KMS-11 (cell line): ENCODE measurements around the gene PRKD1.

Experiments
- H2AFZ ChIP-seq: fragments of 200-600 bp; sonication (generic); 2 replicates; pipeline ENCODE4 v1.6.1; 2016; ENCODE audit warnings: antibody characterized with exemption, mixed run types, low read depth
- H3K27ac ChIP-seq: fragments of 200-600 bp; sonication (generic); 2 replicates; pipeline ENCODE4 v1.6.1; 2016; ENCODE audit warnings: mild to moderate bottlenecking, mixed run types
- H3K27me3 ChIP-seq: fragments of 200-600 bp; sonication (generic); 2 replicates; pipeline ENCODE4 v1.6.1; 2017; ENCODE audit warnings: mild to moderate bottlenecking, low read depth, mixed run types, moderate library complexity; ENCODE audit not compliant: insufficient read depth
- H3K36me3 ChIP-seq: fragments of 200-600 bp; sonication (generic); 2 replicates; pipeline ENCODE4 v1.6.1; 2017; ENCODE audit warnings: mild to moderate bottlenecking, mixed run types; ENCODE audit not compliant: insufficient read depth
- H3K4me1 ChIP-seq: fragments of 200-600 bp; sonication (generic); 2 replicates; pipeline ENCODE4 v1.6.1; 2016; ENCODE audit warnings: mild to moderate bottlenecking, low read depth, mixed run types; ENCODE audit not compliant: poor library complexity, severe bottlenecking
- H3K4me2 ChIP-seq: fragments of 200-600 bp; sonication (generic); 2 replicates; pipeline ENCODE4 v1.7.0; 2016; ENCODE audit warnings: mild to moderate bottlenecking, mixed run types
- H3K4me3 ChIP-seq: fragments of 200-600 bp; sonication (generic); IDR thresholded peaks from 2 replicates; pipeline ENCODE4 v1.6.1; 2017; ENCODE audit warnings: low read depth, low read length, mixed read lengths; ENCODE audit not compliant: insufficient read depth
- H3K79me2 ChIP-seq: fragments of 200-600 bp; sonication (generic); 2 replicates; pipeline ENCODE4 v1.6.1; 2016; ENCODE audit warnings: low read depth, mixed run types; ENCODE audit not compliant: insufficient read depth
- H3K9ac ChIP-seq: fragments of 200-600 bp; sonication (generic); 2 replicates; pipeline ENCODE4 v1.6.1; 2016; ENCODE audit warnings: mild to moderate bottlenecking, mixed run types
- H4K20me1 ChIP-seq: fragments of 200-600 bp; sonication (generic); 2 replicates; pipeline ENCODE4 v1.6.1; 2016; ENCODE audit warnings: mild to moderate bottlenecking, mixed run types; ENCODE audit not compliant: insufficient read depth
- TF ChIP-seq, protein P1 (sequence below): fragments of 200-600 bp; sonication (generic); conservative IDR thresholded peaks from 2 replicates; pipeline ENCODE4 v1.6.1; 2017; ENCODE audit warnings: low read depth, mild to moderate bottlenecking, antibody characterized with exemption, low read length, moderate library complexity, mixed read lengths

The PRKD1 gene

DNA sequence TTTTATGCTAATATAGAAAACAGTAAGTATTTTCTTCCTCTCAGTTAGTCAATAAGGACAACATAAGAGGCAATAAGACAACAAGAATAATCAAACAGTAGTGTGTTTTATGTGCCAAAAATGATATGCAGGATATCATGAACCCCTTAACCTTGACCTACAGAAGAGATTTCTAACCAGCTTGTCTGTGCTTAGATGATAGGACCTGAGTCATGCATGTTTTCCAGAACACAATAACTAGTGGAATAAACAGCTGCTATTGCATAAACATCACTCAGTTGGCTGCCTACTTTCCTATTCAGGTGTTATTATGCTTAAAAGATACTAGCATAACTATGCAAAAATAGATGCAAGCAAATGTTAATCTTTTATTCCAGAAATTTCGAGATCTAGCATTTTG is 282.5 kb downstream of the PRKD1 start:
- Histone ChIP-seq H3K36me3 (no peaks in the 10 kb centered on the region), H3K79me2 (no peaks in the 10 kb centered on the region), H2AFZ (no peak overlapping the region), H3K9ac (no peak overlapping the region), H3K27me3 (no peaks in the 10 kb centered on the region), H3K4me3 (no peak overlapping the region), H3K4me2 (no peak overlapping the region), H3K27ac (no peak overlapping the region), H3K4me1 (no peaks in the 10 kb centered on the region), H4K20me1 (no peaks in the 10 kb centered on the region)
- TF ChIP-seq, protein P1, sequence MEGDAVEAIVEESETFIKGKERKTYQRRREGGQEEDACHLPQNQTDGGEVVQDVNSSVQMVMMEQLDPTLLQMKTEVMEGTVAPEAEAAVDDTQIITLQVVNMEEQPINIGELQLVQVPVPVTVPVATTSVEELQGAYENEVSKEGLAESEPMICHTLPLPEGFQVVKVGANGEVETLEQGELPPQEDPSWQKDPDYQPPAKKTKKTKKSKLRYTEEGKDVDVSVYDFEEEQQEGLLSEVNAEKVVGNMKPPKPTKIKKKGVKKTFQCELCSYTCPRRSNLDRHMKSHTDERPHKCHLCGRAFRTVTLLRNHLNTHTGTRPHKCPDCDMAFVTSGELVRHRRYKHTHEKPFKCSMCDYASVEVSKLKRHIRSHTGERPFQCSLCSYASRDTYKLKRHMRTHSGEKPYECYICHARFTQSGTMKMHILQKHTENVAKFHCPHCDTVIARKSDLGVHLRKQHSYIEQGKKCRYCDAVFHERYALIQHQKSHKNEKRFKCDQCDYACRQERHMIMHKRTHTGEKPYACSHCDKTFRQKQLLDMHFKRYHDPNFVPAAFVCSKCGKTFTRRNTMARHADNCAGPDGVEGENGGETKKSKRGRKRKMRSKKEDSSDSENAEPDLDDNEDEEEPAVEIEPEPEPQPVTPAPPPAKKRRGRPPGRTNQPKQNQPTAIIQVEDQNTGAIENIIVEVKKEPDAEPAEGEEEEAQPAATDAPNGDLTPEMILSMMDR = no peak

DNA sequence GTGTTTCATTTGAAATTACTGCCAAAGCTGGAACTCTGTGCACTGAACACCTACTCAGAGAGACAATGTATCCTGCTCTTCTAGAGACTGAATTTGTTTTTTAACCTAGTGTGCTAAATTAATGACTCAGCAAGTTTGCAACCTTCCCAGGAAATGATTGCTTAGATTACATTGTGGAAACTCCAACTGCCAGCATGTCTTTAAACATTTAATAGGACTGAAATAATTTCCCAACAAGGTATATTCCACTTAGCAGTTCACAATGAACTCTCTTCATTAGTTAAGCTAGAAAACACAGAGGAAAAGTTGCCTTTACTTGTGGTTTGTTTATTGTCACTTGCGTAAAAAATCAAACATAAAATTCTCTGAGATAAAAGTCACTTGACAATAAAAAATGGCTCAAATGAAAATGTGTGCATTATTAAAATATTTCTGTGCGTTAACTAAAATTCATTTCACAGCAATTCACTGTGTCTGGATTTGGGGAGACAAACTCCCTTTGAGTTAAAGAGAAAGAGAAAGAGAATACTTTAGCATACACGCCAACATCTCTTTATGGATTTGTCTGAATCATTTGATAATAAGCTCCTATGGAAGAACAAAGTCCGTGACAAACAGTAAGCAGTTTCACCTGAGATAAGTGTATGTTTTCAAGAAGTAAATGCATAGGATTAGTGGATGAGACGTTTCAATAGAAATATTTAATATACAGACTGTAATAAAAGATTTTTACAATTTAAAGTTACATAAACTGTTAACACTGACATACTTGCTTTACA is 284.0 kb downstream of the PRKD1 start:
- Histone ChIP-seq H3K9ac (no peak overlapping the region), H3K79me2 (no peaks in the 10 kb centered on the region), H2AFZ (no peak overlapping the region), H3K4me3 (no peak overlapping the region), H3K36me3 (no peaks in the 10 kb centered on the region), H3K27ac (no peak overlapping the region), H3K4me2 (no peak overlapping the region), H3K4me1 (no peaks in the 10 kb centered on the region), H3K27me3 (no peaks in the 10 kb centered on the region), H4K20me1 (no peaks in the 10 kb centered on the region)
- TF ChIP-seq, protein P1 = no peak

DNA sequence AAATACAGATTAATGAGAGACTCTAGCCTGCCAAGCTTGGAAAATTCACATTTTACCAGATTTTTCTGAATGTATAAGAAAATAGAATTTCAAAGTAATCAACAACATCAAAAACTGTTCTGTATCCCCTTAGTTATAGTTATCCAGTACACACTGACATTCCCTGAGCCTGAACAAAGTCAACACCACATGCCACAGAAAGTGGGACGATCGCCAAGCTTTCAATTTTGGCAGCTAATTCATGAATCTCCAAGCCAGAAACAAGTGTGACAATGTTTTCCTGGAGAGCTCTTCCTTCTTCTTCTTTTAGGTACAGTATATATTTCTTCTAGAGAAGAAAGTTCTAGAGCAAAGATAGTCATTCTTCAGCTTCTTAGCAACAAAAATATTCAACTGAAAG is 290.2 kb downstream of the PRKD1 start:
- Histone ChIP-seq H3K36me3 (no peaks in the 10 kb centered on the region), H3K4me1 (no peaks in the 10 kb centered on the region), H3K27ac (no peak overlapping the region), H3K79me2 (no peaks in the 10 kb centered on the region), H3K4me2 (no peak overlapping the region), H3K9ac (no peak overlapping the region), H2AFZ (no peak overlapping the region), H3K27me3 (no peaks in the 10 kb centered on the region), H3K4me3 (no peak overlapping the region), H4K20me1 (no peaks in the 10 kb centered on the region)
- TF ChIP-seq, protein P1 = no peak

DNA sequence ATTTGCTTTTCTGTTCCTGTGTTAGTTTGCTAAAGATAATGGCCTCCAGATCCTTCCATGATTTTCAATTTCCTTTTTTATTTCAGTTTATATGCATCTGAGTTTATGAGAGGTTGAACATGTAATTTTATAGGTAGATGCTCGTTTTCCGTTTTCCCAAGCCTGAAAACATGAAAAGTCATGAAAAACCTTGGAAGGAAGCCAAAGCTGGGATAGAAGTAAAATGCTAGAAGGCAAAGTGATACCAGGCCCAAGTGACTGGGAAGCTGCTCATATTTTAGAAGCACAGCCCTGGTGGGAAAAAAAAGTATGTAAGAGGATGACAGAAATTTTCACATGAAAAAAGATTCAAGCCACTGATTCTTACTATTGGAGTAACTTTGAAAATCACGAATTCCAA is 290.8 kb downstream of the PRKD1 start:
- H4K20me1 ChIP-seq = no peaks in the 10 kb centered on the region
- TF ChIP-seq, protein P1 = no peak
- no peak overlapping the region for H3K9ac ChIP-seq
- H3K4me1 ChIP-seq = no peaks in the 10 kb centered on the region
- H3K36me3 ChIP-seq = no peaks in the 10 kb centered on the region
- H3K4me2 ChIP-seq = no peak overlapping the region
- no peaks in the 10 kb centered on the region for H3K27me3 ChIP-seq
- no peak overlapping the region for H2AFZ ChIP-seq
- H3K4me3 ChIP-seq = no peak overlapping the region
- no peak overlapping the region for H3K27ac ChIP-seq
- no peaks in the 10 kb centered on the region for H3K79me2 ChIP-seq
